ENCODE measurements around the gene ZSCAN5B. TPM values are rescaled to one million over a fixed set of nuclear protein-coding genes. Genes with fewer than 3 reads are reported as not detected.
A peak's percentile ranks its signal among the peaks of the same experiment; 100 is the strongest.
"Not testable (repeated sequence)": the region's sequence is repeated elsewhere in the genome, so short reads cannot be mapped to it uniquely, and the experiment has no call there.

Gene ZSCAN5B
- total RNA-seq, 2 experiments from 2014 or later, result not detected

DNA sequence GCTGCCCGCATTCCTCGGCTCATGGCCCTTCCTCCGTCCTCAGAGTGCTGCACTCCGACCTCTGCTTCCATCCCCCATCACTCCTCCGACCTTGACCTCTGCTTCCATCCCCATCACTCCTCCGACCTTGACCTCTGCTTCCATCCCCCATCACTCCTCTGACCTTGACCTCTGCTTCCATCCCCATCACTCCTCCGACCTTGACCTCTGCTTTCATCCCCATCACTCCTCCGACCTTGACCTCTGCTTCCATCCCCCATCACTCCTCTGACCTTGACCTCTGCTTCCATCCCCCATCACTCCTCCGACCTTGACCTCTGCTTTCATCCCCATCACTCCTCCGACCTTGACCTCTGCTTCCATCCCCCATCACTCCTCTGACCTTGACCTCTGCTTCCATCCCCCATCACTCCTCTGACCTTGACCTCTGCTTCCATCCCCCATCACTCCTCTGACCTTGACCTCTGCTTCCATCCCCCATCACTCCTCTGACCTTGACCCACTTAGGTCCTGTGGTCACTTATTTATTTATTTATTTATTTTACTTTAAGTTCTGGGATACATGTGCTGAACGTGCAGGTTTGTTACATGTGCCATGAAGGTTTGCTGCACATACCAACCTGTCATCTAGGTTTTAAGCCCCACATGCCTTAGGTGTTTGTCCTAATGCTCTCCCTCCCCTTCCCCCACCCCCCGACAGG lies 48.5 kb downstream of the ZSCAN5B start:
- POLR2A ChIA-PET, H3K27me3 Mint-ChIP-seq, DNase-seq, H3K4me1 Mint-ChIP-seq, CTCF ChIA-PET, H3K9me3 Mint-ChIP-seq, H3K4me3 Mint-ChIP-seq, H3K27ac Mint-ChIP-seq: not testable (repeated sequence)
- H3K36me3 Mint-ChIP-seq (ENCODE audit: low read depth), result peaks cover 20% of the 10 kb centered on the region

- Mint-ChIP-seq H3K9me3 (no peaks in the 10 kb centered on the region), H3K4me1 (peaks cover 10% of the 10 kb centered on the region), H3K27ac (no peak overlapping the region), H3K27me3 (no peaks in the 10 kb centered on the region), H3K4me3 (no peak overlapping the region), H3K36me3 (ENCODE audit: low read depth) (peaks cover 20% of the 10 kb centered on the region)
- POLR2A ChIA-PET, result no interaction called here
- CTCF ChIA-PET, result no interaction called here
- no peak for DNase-seq
Observed at GRCh38 chr19:56148096-56148495, 49.5 kb downstream of the ZSCAN5B start.

DNA sequence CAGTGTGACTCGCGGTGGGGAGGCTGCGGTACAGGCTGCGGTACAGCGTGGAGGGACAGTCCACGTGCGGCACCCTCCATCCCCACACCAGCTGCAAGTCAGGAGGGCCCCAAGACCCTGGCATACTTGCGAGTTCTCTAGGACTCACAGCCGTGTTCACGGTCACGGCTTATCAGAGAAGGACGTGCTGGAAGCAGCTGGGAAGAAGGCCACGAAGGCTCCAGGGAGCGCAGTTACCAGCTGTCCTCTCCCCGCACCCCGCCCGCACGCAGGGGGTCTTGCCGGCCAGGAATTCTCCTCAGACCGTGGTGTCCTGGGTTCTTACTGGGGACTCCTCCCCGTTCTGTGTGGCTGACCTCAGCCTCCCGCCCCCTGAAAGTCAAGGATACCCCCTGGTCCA lies 50.3 kb downstream of the ZSCAN5B start:
- ChIA-PET CTCF (no interaction called here), POLR2A (interaction anchor here (0.9 kb wide), 1 partner anchor 11 kb away, joined by 3 read pairs; no protein-coding TSS in a partner anchor)
- Mint-ChIP-seq H3K9me3 (no peaks in the 10 kb centered on the region), H3K36me3 (ENCODE audit: low read depth) (peaks cover 20% of the 10 kb centered on the region), H3K27me3 (no peaks in the 10 kb centered on the region), H3K4me1 (peaks cover 18% of the 10 kb centered on the region), H3K4me3 (no peak overlapping the region), H3K27ac (no peak overlapping the region)
- no peak for DNase-seq

DNA sequence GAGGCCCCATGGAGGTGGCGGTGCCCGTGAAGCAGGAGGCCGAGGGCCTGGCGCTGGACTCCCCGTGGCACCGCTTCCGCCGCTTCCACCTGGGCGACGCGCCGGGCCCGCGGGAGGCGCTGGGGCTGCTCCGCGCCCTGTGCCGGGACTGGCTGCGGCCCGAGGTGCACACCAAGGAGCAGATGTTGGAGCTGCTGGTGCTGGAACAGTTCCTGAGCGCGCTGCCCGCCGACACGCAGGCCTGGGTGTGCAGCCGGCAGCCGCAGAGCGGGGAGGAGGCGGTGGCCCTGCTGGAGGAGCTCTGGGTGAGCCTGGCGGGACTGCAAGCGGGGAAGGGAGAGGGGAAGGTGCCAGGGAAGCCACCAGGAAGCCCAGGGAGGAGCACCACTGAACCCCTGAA lies 50.7 kb downstream of the ZSCAN5B start:
- CTCF ChIA-PET, result no interaction called here
- Mint-ChIP-seq H3K9me3 (no peaks in the 10 kb centered on the region), H3K27me3 (no peaks in the 10 kb centered on the region), H3K36me3 (ENCODE audit: low read depth) (peaks cover 20% of the 10 kb centered on the region), H3K4me3 (no peak overlapping the region), H3K4me1 (peaks cover 22% of the 10 kb centered on the region), H3K27ac (no peak overlapping the region)
- POLR2A ChIA-PET, result interaction anchor here (0.9 kb wide), 1 partner anchor 10 kb away, joined by 3 read pairs; no protein-coding TSS in a partner anchor
- no peak for DNase-seq

- Mint-ChIP-seq H3K27ac (no peak overlapping the region), H3K27me3 (no peaks in the 10 kb centered on the region), H3K36me3 (ENCODE audit: low read depth) (peaks cover 20% of the 10 kb centered on the region), H3K4me1 (peaks cover 24% of the 10 kb centered on the region), H3K9me3 (no peaks in the 10 kb centered on the region), H3K4me3 (no peak overlapping the region)
- CTCF ChIA-PET, result no interaction called here
- POLR2A ChIA-PET, result no interaction called here
- no peak for DNase-seq
Observed at GRCh38 chr19:56145698-56146097, 51.9 kb downstream of the ZSCAN5B start.

DNA sequence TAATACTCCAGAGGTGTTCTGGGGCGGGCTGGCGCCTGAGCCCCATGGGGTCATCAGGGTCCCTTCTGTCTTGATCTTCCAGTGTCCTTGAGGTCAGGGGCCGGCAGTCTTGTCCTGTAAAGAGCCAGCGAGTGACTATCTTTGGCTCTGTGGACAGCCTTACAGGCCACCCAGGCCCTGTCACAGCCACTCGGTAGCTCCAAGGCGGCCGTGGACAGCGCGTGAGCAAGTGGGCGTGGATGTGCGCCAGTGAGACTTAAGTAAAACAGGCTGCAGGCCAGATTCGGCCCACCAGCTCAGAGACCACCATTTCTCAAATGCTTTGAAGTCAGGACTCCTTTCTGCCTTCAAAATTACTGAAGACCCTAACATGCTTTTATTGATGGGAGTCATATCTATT lies 52.8 kb downstream of the ZSCAN5B start:
- Mint-ChIP-seq H3K27ac (no peak overlapping the region), H3K36me3 (ENCODE audit: low read depth) (peaks cover 14% of the 10 kb centered on the region), H3K9me3 (no peaks in the 10 kb centered on the region), H3K27me3 (no peaks in the 10 kb centered on the region), H3K4me1 (peaks cover 31% of the 10 kb centered on the region), H3K4me3 (no peak overlapping the region)
- ChIA-PET CTCF (interaction anchor here (1.3 kb wide), 1 partner anchor 10 kb away, joined by 3 read pairs; no protein-coding TSS in a partner anchor), POLR2A (no interaction called here)
- DNase-seq, result no peak

DNA sequence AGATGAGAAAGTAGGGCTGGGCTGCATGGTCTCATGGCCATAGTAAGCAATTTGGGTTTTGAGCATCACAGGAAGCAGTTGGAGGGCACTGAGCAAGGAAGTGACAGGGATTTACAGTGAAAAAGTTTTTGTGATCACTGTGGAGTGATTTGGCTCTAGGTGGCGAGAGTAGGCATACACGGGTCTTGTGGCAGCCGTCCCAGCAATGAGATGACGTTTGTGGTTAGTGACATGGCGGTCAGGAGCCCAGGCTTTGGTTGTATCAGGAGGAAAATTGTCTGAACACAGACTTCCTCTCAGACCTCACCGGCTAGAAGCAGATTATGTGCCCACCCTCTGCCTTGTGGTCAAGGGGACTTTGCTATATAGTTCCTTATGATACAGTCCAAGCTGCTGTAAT lies 53.2 kb downstream of the ZSCAN5B start:
- H3K4me1 Mint-ChIP-seq, result peaks cover 35% of the 10 kb centered on the region
- CTCF ChIA-PET, result interaction anchor here (1.3 kb wide), 1 partner anchor 11 kb away, joined by 3 read pairs; no protein-coding TSS in a partner anchor
- peak overlapping the region; percentile 77 for H3K27ac Mint-ChIP-seq

GRCh38 chr19:56142897-56143434 lies 54.6 kb downstream of the ZSCAN5B start:
- no peaks in the 10 kb centered on the region for H3K27me3 Mint-ChIP-seq
- CTCF ChIA-PET, result no interaction called here
- DNase-seq, result no peak
- peaks cover 40% of the 10 kb centered on the region for H3K4me1 Mint-ChIP-seq
- peaks cover 2% of the 10 kb centered on the region for H3K36me3 Mint-ChIP-seq (ENCODE audit: low read depth)
- H3K27ac Mint-ChIP-seq, result no peak overlapping the region
- POLR2A ChIA-PET, result interaction anchor here (3.0 kb wide), 1 partner anchor 23 kb away, joined by 20 read pairs; the partner anchor contains the start of gene ZNF787
- no peaks in the 10 kb centered on the region for H3K9me3 Mint-ChIP-seq
- H3K4me3 Mint-ChIP-seq, result no peak overlapping the region

More for the DNA sequence above, 53.2 kb downstream of the ZSCAN5B start:
- no peak for DNase-seq
- Mint-ChIP-seq H3K4me3 (no peak overlapping the region), H3K27me3 (no peaks in the 10 kb centered on the region), H3K36me3 (ENCODE audit: low read depth) (peaks cover 9% of the 10 kb centered on the region), H3K9me3 (no peaks in the 10 kb centered on the region)
- POLR2A ChIA-PET, result no interaction called here

GRCh38 chr19:56142087-56142787 lies 55.3 kb downstream of the ZSCAN5B start:
- no peak for DNase-seq
- Mint-ChIP-seq H3K9me3 (no peaks in the 10 kb centered on the region), H3K36me3 (ENCODE audit: low read depth) (no peaks in the 10 kb centered on the region), H3K27me3 (no peaks in the 10 kb centered on the region), H3K4me1 (peaks cover 40% of the 10 kb centered on the region), H3K27ac (peak overlapping the region; percentile 54), H3K4me3 (peak overlapping the region; percentile 76)
- ChIA-PET POLR2A (interaction anchor here (1.2 to 3.0 kb wide), 2 partner anchors 22 to 256 kb away, joined by 3 to 20 read pairs; partner anchors contain the start of gene ZNF787), CTCF (no interaction called here)

DNA sequence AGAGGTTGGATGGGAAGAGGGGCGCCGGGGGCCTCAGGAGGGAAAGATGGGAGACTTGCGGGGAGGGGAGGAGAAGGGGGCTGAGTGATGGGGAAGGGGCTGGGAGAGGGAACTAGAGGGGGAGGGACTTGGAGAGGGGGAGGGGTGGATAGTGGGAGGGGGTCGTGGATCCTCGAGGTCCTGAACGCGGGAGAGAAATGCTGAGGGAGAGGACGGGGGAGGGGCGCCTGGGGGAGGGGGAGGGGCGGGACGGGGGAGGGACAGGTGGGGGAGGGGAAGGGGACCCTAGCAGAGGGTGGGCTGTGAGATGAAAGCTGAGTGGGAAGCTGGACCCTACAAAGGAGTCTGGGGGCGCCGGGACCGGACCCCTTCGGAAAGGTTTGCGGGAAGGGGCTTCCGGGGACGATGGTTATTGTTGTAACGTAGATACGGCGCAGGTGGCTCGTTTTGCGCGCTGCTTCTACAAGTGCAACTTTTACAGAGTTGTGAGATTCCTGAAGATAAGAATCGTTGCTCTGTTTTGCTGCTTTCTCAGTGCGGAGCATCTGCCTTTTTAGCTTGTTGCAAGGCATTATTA lies 56.1 kb downstream of the ZSCAN5B start:
- Mint-ChIP-seq H3K4me3 (peak overlapping the region; percentile 76), H3K27ac (peak overlapping the region; percentile 83), H3K9me3 (no peaks in the 10 kb centered on the region), H3K36me3 (ENCODE audit: low read depth) (no peaks in the 10 kb centered on the region), H3K27me3 (no peaks in the 10 kb centered on the region), H3K4me1 (peaks cover 40% of the 10 kb centered on the region)
- CTCF ChIA-PET, result no interaction called here
- POLR2A ChIA-PET, result interaction anchor here (1.0 to 3.0 kb wide), 5 partner anchors 11 to 257 kb away, joined by 3 to 20 read pairs (median 3); partner anchors contain the start of gene ZNF787
- peak; percentile 36 for DNase-seq

- Mint-ChIP-seq H3K36me3 (ENCODE audit: low read depth) (no peaks in the 10 kb centered on the region), H3K4me1 (peaks cover 40% of the 10 kb centered on the region), H3K27me3 (no peaks in the 10 kb centered on the region), H3K4me3 (peak within 1 kb of the TSS; percentile 76), H3K9me3 (no peaks in the 10 kb centered on the region), H3K27ac (peak within 1 kb of the TSS; percentile 83)
- CTCF ChIA-PET, result no interaction called here
- peak; percentile 99 for DNase-seq
- POLR2A ChIA-PET, result interaction anchor here (1.0 to 3.0 kb wide), 6 partner anchors 11 to 258 kb away, joined by 3 to 20 read pairs (median 3); partner anchors contain the start of gene ZNF787
Observed at GRCh38 chr19:56140583-56141416, 56.8 kb downstream of the ZSCAN5B start, which contains the start of gene ZNF444. ZNF444 (plus strand) TSS chr19:56141287; CDS start chr19:56146912, 5,625 bp downstream.

- Mint-ChIP-seq H3K36me3 (ENCODE audit: low read depth) (no peaks in the 10 kb centered on the region), H3K27me3 (no peaks in the 10 kb centered on the region), H3K4me1 (peaks cover 40% of the 10 kb centered on the region), H3K9me3 (no peaks in the 10 kb centered on the region), H3K4me3 (peak overlapping the region; percentile 76), H3K27ac (peak overlapping the region; percentile 83)
- CTCF ChIA-PET, result no interaction called here
- POLR2A ChIA-PET, result interaction anchor here (1.3 to 3.0 kb wide), 4 partner anchors 18 to 59 kb away, joined by 3 to 20 read pairs (median 4); partner anchors contain the start of gene ZNF787
- no peak for DNase-seq
Observed at GRCh38 chr19:56139847-56140582, 57.6 kb downstream of the ZSCAN5B start.

All from activated CD4-positive, alpha-beta memory T cell treated with anti-CD3 and anti-CD28 coated beads, Interleukin-2, amount 10 ng/mL, durations not matched to agents 7 days and 5 days (primary cell).